Memory B cell (primary cell): ENCODE measurements around the gene THBS4.
A peak's percentile ranks its signal among the peaks of the same experiment; 100 is the strongest.

Experiments used
- ATAC-seq: fragments of 150-1000 bp; cut with Tn5 transposase; 2 replicates; pipeline ENCODE4 v1.10.0; 2021; ENCODE audit warnings: low read depth, mild to moderate bottlenecking, moderate library complexity
- DNase-seq, 2 donors: peaks; one replicate each; pipeline ENCODE4 v3.0.0; 2022; ENCODE audit warnings: low spot score in 2 of 2
- H3K27ac Mint-ChIP-seq: one replicate; pipeline ENCODE4 v1.8.0; 2022; ENCODE audit warnings: mild to moderate bottlenecking, moderate library complexity, mixed read lengths
- H3K27me3 Mint-ChIP-seq: one replicate; pipeline ENCODE4 v1.8.0; 2022; ENCODE audit warnings: mixed read lengths
- H3K36me3 Mint-ChIP-seq: one replicate; pipeline ENCODE4 v1.8.0; 2022; ENCODE audit warnings: mild to moderate bottlenecking, mixed read lengths
- H3K4me1 Mint-ChIP-seq: one replicate; pipeline ENCODE4 v1.8.0; 2022; ENCODE audit warnings: mixed read lengths
- H3K4me3 Mint-ChIP-seq: one replicate; pipeline ENCODE4 v1.8.0; 2022; ENCODE audit warnings: mild to moderate bottlenecking, moderate library complexity, mixed read lengths
- H3K9me3 Mint-ChIP-seq: one replicate; pipeline ENCODE4 v1.8.0; 2022; ENCODE audit warnings: mixed read lengths

The THBS4 gene

GRCh38 chr5:80034962-80035821 is at the start of gene THBS4:
Gene THBS4, plus strand, starts transcription at chr5:80035348. Its CDS starts 190 bp downstream, at chr5:80035538.
- Mint-ChIP-seq H3K4me3 (peak within 1 kb of the TSS; percentile 47), H3K27me3 (peaks cover 25% of the 10 kb centered on the region), H3K36me3 (no peaks in the 10 kb centered on the region), H3K9me3 (no peaks in the 10 kb centered on the region), H3K27ac (no peak within 1 kb of the TSS), H3K4me1 (peaks cover 5% of the 10 kb centered on the region)
- DNase-seq = no peak
- ATAC-seq = no peak

DNA sequence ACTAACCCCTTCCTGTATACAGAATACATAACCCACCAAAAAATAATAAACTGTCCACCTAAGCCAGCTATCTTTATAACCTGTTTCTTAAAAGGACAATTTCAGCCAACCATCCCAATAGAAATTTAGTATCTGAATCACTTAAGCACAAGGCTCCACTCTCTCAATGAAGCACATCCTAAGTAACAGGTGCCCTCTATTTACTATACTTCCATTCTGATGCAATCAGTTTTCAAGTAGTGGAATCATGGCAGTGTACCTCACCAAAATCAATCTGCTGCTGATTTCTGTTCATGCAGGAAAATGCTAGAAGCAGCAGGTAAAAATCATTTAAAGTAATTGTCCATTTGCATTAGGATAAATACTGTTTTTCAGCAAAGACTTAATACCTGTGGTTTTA is 48.9 kb upstream of the THBS4 start:
- Mint-ChIP-seq H3K4me1 (peaks cover 15% of the 10 kb centered on the region), H3K27ac (no peak overlapping the region), H3K36me3 (peaks cover 41% of the 10 kb centered on the region), H3K4me3 (no peak overlapping the region), H3K27me3 (no peaks in the 10 kb centered on the region), H3K9me3 (no peaks in the 10 kb centered on the region)
- ATAC-seq (no peak), DNase-seq (no peak)

- DNase-seq = peak in 1 of 2 donors; percentile 1
- H3K27ac Mint-ChIP-seq = peak overlapping the region; percentile 89
- H3K36me3 Mint-ChIP-seq = peaks cover 15% of the 10 kb centered on the region
- peaks cover 5% of the 10 kb centered on the region for H3K27me3 Mint-ChIP-seq
- ATAC-seq = no peak
- no peaks in the 10 kb centered on the region for H3K9me3 Mint-ChIP-seq
- peak overlapping the region; percentile 87 for H3K4me3 Mint-ChIP-seq
- peaks cover 11% of the 10 kb centered on the region for H3K4me1 Mint-ChIP-seq
Observed at GRCh38 chr5:79990205-79990597, 44.9 kb upstream of the THBS4 start.

DNA sequence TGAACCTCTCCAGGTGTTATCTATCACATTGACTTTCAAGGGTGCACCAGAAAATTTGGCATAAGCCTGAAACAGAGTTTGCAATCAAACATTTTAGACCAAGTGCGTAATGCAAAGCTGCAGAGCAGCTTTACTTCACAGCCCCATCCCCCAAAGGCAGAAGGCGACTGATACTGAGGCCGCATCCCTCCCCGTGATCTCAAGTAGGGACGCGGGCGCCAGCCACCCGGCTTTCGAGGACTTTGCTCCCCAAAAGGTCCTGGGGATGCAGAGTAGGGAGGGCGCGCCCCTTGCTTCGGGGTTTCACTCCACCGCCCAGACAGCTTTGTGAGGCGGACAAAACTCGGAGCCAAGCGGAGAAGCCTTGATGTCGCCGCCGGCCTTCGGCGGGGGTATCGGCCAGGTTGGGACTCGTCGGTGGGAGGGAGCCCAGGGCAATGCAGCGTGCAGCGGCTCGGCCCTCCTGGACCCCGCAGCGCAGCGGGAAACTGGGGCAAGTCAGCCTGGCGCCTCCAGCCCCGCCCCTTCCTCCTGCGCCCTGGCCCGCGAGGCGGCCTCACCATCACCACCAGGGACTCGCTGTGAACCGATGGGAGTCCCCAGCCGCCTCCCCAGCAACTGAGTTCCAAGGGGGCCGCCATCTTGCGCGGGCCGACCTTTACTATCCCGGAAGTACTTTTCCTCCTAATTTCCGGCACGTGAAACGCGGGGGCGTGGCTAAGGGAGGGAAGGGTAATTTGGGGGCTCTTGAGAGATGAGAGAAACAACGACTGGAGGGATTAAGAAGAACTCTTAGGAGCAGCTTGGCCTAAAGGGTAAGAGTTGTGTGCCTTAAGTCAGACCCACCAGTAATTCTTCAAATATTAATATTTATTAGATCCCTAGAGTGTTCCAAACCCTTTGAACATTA is 44.3 kb upstream of the THBS4 start, which contains the start of gene MTX3:
Gene MTX3, minus strand, starts transcription at position 665 of the 910 bp plus-strand sequence. Its CDS starts 24 bp downstream, at position 641.
- H3K27ac Mint-ChIP-seq = peak within 1 kb of the TSS; percentile 89
- H3K4me3 Mint-ChIP-seq = peak within 1 kb of the TSS; percentile 87
- H3K27me3 Mint-ChIP-seq = peaks cover 7% of the 10 kb centered on the region
- H3K9me3 Mint-ChIP-seq = no peaks in the 10 kb centered on the region
- ATAC-seq = peak; percentile 93
- peaks cover 11% of the 10 kb centered on the region for H3K4me1 Mint-ChIP-seq
- H3K36me3 Mint-ChIP-seq = peaks cover 14% of the 10 kb centered on the region
- peak; percentile 78 for DNase-seq

DNA sequence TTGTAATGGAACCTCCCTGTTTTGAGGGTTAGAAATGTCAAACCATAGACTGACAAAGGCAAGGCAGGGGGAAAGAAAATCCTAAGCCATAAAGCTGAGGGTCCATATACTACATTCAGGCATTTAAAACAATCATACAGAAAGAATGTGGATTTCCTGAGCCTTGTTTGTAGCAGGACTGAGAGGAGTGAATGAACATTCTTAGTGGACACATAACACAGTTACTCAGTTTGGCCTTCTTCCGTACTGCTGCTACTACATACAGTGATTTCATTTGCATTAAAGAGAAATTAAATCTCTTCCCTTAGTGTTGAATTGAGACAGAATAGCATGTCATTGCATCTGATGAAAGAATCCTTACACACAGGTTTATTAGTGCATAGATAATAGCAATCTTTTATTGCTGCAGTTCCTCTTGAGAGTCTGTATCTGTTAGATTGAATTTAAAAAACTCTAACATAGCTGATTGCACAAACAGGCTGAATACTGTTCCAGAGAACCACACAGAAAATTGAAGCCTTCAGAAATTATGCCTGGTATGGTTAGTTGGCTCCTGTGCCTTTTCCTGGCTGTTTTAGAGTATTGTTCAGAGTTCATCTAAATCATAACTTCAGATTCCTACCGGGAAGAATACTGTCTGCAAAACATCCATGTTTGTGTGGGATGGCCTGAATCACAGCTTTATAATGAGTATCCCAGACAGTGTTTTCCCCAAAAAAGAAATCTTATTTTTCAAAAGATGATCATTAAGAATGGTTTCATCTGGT is 42.1 kb upstream of the THBS4 start:
- peaks cover 7% of the 10 kb centered on the region for H3K27me3 Mint-ChIP-seq
- H3K36me3 Mint-ChIP-seq = peaks cover 5% of the 10 kb centered on the region
- ATAC-seq (no peak), DNase-seq (no peak)
- H3K27ac Mint-ChIP-seq = no peak overlapping the region
- H3K4me3 Mint-ChIP-seq = no peak overlapping the region
- no peaks in the 10 kb centered on the region for H3K9me3 Mint-ChIP-seq
- H3K4me1 Mint-ChIP-seq = peaks cover 11% of the 10 kb centered on the region

DNA sequence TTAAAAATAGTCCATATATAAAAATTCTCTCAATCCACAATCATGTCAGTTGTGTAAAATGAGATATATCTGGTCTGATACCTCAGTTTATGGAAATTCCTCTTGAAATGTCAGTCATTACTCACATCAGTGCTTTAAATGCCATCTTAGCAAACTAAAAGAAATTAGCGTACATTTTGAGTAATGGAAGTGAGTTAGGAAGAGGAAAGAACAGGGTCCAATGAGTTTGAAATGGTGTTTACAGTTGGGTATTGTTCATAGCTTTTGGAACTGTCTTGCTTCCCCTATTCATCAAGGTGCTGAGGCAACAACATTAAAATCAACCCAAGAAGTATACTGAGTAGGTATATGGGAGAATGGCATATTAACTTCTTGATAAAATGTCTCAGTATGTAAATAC is 35.4 kb upstream of the THBS4 start:
- Mint-ChIP-seq H3K4me1 (peaks cover 2% of the 10 kb centered on the region), H3K27ac (no peak overlapping the region), H3K27me3 (peaks cover 4% of the 10 kb centered on the region), H3K9me3 (no peaks in the 10 kb centered on the region), H3K4me3 (no peak overlapping the region), H3K36me3 (peaks cover 12% of the 10 kb centered on the region)
- DNase-seq (no peak), ATAC-seq (no peak)

DNA sequence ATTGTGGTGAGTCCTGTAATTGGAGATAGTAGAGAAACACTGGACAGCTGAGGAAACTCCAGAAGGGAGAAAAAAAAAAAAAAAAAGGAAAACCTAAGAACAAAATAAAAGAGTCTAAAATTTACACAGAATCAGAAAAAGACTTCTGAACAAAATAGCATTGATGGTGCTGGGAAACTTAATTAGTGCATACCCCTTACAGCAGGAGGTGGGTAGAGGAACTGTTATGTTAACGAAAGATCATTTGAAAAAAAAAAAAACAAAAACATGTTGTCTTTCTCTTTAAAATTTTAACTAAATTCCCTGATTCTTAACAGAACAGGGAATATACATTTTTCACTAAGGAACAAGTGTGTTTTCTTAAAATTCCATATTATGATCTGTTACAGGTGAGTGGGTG is 32.5 kb upstream of the THBS4 start:
- ATAC-seq = no peak
- no peaks in the 10 kb centered on the region for H3K27me3 Mint-ChIP-seq
- H3K4me1 Mint-ChIP-seq = no peaks in the 10 kb centered on the region
- no peaks in the 10 kb centered on the region for H3K9me3 Mint-ChIP-seq
- H3K27ac Mint-ChIP-seq = no peak overlapping the region
- no peak overlapping the region for H3K4me3 Mint-ChIP-seq
- H3K36me3 Mint-ChIP-seq = peaks cover 13% of the 10 kb centered on the region
- DNase-seq = no peak

DNA sequence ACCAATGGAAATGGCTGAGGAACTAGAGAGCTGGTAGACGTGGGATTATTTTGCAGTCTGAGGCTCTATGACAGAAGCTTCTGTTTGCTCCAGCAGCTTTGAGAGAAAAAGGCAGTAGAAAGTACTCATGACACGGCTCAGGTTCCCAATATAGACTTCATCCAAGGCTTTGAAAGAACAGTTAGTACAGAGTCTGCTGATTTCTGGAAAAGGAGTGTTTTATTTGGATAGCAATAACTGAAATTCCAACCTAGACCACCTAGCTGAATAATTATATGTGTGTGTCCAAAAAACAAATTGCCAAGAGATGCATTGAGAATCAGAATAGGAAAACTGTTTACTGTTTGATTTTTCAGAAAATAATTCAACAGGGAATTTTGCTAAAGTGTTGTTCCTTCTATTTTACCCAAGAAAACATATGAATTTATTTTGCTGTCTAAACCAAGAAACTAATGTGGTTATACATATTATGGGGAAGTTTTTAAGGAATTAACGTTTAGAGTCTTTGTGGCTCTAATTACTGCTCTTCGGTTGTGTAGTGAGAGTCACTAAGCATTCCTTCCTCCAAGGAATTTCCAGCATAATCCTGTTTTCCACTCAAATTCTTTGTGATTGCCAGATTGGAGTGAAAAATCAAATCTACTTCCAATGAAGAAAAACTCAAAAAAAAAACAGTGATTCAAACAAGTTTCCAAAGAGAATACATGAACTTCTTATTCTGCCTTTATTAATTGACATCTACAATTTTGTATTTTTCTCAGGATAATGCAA is 26.0 kb upstream of the THBS4 start:
- no peaks in the 10 kb centered on the region for H3K9me3 Mint-ChIP-seq
- peaks cover 8% of the 10 kb centered on the region for H3K36me3 Mint-ChIP-seq
- DNase-seq (no peak), ATAC-seq (no peak)
- no peak overlapping the region for H3K4me3 Mint-ChIP-seq
- no peaks in the 10 kb centered on the region for H3K27me3 Mint-ChIP-seq
- H3K4me1 Mint-ChIP-seq = no peaks in the 10 kb centered on the region
- H3K27ac Mint-ChIP-seq = no peak overlapping the region

- Mint-ChIP-seq H3K9me3 (no peaks in the 10 kb centered on the region), H3K27me3 (no peaks in the 10 kb centered on the region), H3K36me3 (peaks cover 6% of the 10 kb centered on the region), H3K4me1 (no peaks in the 10 kb centered on the region), H3K4me3 (no peak overlapping the region), H3K27ac (no peak overlapping the region)
- no peak for DNase-seq
- ATAC-seq = no peak
Observed at GRCh38 chr5:80010754-80011392, 24.3 kb upstream of the THBS4 start.

DNA sequence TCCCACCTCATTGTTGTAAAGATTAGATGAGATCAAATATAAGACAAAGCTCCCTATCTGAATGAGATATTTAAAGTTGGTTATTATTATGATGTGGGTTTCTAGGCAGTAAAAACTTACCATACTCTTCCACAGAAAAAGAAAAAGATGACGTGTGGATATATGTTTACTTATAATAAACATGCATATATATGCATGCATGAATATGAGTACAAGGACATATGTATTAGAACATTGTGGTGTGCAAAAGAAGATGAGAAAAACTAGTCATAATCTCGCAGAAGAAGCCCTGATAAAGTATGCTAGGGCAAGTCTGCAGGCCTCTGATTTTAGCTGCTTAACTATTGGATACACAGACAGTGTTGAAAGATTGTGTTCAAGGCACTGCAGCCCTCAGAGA is 10.1 kb upstream of the THBS4 start:
- peaks cover 6% of the 10 kb centered on the region for H3K27me3 Mint-ChIP-seq
- no peak overlapping the region for H3K4me3 Mint-ChIP-seq
- peaks cover 2% of the 10 kb centered on the region for H3K4me1 Mint-ChIP-seq
- DNase-seq (no peak), ATAC-seq (no peak)
- H3K36me3 Mint-ChIP-seq = peaks cover 2% of the 10 kb centered on the region
- H3K9me3 Mint-ChIP-seq = no peaks in the 10 kb centered on the region
- H3K27ac Mint-ChIP-seq = no peak overlapping the region

DNA sequence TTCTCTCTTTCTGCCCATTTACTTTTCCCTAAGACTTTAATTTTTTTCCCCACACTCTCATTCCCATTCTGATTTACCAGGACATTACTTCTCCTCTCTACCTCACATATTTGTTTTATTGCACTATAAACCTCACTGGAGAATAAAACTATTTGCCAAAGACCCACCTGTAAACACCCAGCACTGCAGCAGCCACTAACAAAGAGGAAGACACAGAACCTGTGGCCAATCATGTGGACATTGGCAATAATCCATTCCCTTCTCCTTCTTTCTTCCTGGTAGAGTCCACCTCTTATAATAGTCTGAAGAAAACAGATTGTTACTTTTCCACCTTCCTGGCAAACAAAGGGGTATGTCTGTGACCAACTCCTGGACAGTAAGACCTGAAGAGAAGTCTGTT is 8.3 kb upstream of the THBS4 start:
- H3K4me1 Mint-ChIP-seq = no peaks in the 10 kb centered on the region
- ATAC-seq (no peak), DNase-seq (no peak)
- no peak overlapping the region for H3K27ac Mint-ChIP-seq
- no peak overlapping the region for H3K4me3 Mint-ChIP-seq
- peaks cover 2% of the 10 kb centered on the region for H3K36me3 Mint-ChIP-seq
- H3K9me3 Mint-ChIP-seq = no peaks in the 10 kb centered on the region
- peaks cover 6% of the 10 kb centered on the region for H3K27me3 Mint-ChIP-seq

GRCh38 chr5:80031109-80031508 is 4.0 kb upstream of the THBS4 start:
- no peaks in the 10 kb centered on the region for H3K9me3 Mint-ChIP-seq
- peaks cover 3% of the 10 kb centered on the region for H3K4me1 Mint-ChIP-seq
- ATAC-seq = no peak
- no peak overlapping the region for H3K27ac Mint-ChIP-seq
- peaks cover 26% of the 10 kb centered on the region for H3K27me3 Mint-ChIP-seq
- no peak overlapping the region for H3K4me3 Mint-ChIP-seq
- H3K36me3 Mint-ChIP-seq = peaks cover 2% of the 10 kb centered on the region
- no peak for DNase-seq

DNA sequence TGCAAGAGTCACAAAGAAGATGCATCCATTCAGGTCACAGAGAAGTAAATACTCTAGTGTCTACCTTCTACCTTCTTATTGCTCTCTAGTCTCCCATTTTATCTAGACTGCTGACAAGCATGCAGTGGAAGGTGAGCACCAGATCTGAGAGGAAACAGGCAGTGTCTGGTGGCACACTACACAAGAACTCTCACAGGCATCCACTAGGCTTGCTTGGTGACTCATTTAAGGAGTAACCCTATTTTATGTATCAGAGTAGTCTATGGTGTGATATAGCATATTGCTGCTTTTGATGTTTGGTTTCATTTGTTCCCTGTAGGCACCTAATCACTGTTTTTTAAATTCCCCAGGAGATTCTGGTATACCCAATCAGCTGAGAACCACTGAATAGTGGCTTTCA is 1.6 kb upstream of the THBS4 start:
- DNase-seq (no peak), ATAC-seq (no peak)
- H3K36me3 Mint-ChIP-seq = no peaks in the 10 kb centered on the region
- no peak overlapping the region for H3K27ac Mint-ChIP-seq
- H3K4me1 Mint-ChIP-seq = peaks cover 5% of the 10 kb centered on the region
- H3K4me3 Mint-ChIP-seq = no peak overlapping the region
- peaks cover 23% of the 10 kb centered on the region for H3K27me3 Mint-ChIP-seq
- no peaks in the 10 kb centered on the region for H3K9me3 Mint-ChIP-seq
